ENCODE results near the gene CFAP251.

DNA sequence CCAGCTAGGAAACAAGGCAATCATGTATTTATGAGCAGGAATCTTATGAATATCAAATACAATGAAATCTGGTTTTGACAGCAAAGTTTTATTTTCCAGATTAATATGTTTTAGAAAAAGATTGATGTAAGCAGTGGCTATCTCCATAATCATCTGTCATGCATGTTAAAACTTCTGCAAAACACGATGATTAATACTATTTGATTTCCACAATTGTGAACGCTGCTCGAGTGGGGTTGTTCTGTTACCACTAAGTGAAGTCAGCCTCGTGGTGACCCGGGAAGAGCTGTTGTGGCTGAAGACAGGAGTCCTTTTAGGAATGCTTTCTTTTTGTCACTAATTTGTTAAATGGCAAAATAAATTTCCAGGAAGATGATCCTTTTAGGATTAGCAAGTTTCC, 9.4 kb downstream of the CFAP251 start:
- TF ChIP-seq, protein P1, sequence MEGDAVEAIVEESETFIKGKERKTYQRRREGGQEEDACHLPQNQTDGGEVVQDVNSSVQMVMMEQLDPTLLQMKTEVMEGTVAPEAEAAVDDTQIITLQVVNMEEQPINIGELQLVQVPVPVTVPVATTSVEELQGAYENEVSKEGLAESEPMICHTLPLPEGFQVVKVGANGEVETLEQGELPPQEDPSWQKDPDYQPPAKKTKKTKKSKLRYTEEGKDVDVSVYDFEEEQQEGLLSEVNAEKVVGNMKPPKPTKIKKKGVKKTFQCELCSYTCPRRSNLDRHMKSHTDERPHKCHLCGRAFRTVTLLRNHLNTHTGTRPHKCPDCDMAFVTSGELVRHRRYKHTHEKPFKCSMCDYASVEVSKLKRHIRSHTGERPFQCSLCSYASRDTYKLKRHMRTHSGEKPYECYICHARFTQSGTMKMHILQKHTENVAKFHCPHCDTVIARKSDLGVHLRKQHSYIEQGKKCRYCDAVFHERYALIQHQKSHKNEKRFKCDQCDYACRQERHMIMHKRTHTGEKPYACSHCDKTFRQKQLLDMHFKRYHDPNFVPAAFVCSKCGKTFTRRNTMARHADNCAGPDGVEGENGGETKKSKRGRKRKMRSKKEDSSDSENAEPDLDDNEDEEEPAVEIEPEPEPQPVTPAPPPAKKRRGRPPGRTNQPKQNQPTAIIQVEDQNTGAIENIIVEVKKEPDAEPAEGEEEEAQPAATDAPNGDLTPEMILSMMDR (IDR thresholded peaks at IDR 0.05; ENCODE audit: poor library complexity) = no peak
- TF ChIP-seq EZH2phosphoT487 (IDR thresholded peaks at IDR 0.05; ENCODE audit: low read depth, severe bottlenecking, unreplicated experiment) = no peak
- TF ChIP-seq EZH2 (IDR thresholded peaks at IDR 0.05; ENCODE audit: borderline replicate concordance) = no peak
